NCI-H146 (cell line): ENCODE results near the gene MCHR1.
"Not testable (repeated sequence)": the region's sequence is repeated elsewhere in the genome, so short reads cannot be mapped to it uniquely, and the experiment has no call there.

Source experiments
- DNase-seq: peaks from one replicate; lab custom pipeline; 2025; lab: John Stamatoyannopoulos, UW

Gene MCHR1

GRCh38 chr22:40655941-40656340 lies 23.3 kb upstream of the MCHR1 start:
- not testable (repeated sequence) for DNase-seq

GRCh38 chr22:40656651-40657050 lies 22.6 kb upstream of the MCHR1 start:
- not testable (repeated sequence) for DNase-seq

GRCh38 chr22:40659166-40659565 lies 20.1 kb upstream of the MCHR1 start:
- peak; percentile 65 for DNase-seq

GRCh38 chr22:40660730-40661129 lies 18.6 kb upstream of the MCHR1 start:
- no peak for DNase-seq

GRCh38 chr22:40661671-40662070 lies 17.6 kb upstream of the MCHR1 start:
- DNase-seq, result no peak

GRCh38 chr22:40665312-40665711 lies 14.0 kb upstream of the MCHR1 start:
- DNase-seq, result no peak

- no peak for DNase-seq
Measured at GRCh38 chr22:40666151-40666848, 13.0 kb upstream of the MCHR1 start.

GRCh38 chr22:40668611-40669411 lies 10.5 kb upstream of the MCHR1 start:
- DNase-seq, result no peak

- DNase-seq, result no peak
Measured at GRCh38 chr22:40670058-40670457, 9.2 kb upstream of the MCHR1 start.

- DNase-seq, result no peak
Measured at GRCh38 chr22:40671369-40671768, 7.9 kb upstream of the MCHR1 start.

GRCh38 chr22:40671796-40672360 lies 7.4 kb upstream of the MCHR1 start:
- DNase-seq, result no peak

GRCh38 chr22:40673017-40673416 lies 6.3 kb upstream of the MCHR1 start:
- DNase-seq, result no peak

- no peak for DNase-seq
Measured at GRCh38 chr22:40674274-40674673, 5.0 kb upstream of the MCHR1 start.

- DNase-seq, result not testable (repeated sequence)
Measured at GRCh38 chr22:40676166-40676565, 3.1 kb upstream of the MCHR1 start.

- DNase-seq, result no peak
Measured at GRCh38 chr22:40676644-40677043, 2.6 kb upstream of the MCHR1 start.

GRCh38 chr22:40678493-40679248 lies 613 bp upstream of the MCHR1 start:
- no peak for DNase-seq

GRCh38 chr22:40679964-40680818 lies 907 bp downstream of the MCHR1 start:
- DNase-seq, result no peak

- DNase-seq, result no peak
Measured at GRCh38 chr22:40680819-40681183, 1.5 kb downstream of the MCHR1 start.

GRCh38 chr22:40681451-40681850 lies 2.2 kb downstream of the MCHR1 start:
- DNase-seq, result no peak

GRCh38 chr22:40684728-40685127 lies 5.4 kb downstream of the MCHR1 start:
- DNase-seq, result no peak

GRCh38 chr22:40685406-40685805 lies 6.1 kb downstream of the MCHR1 start:
- no peak for DNase-seq

GRCh38 chr22:40687706-40688105 lies 8.4 kb downstream of the MCHR1 start:
- DNase-seq, result no peak
